Liver (tissue), 9 donors: Measurements from ENCODE around the gene GPR55. TPM values are rescaled to one million over a fixed set of nuclear protein-coding genes. Genes with fewer than 3 reads are reported as not detected.

Source experiments
- DNase-seq: peaks from one replicate; pipeline ENCODE4 v3.0.0-alpha.2; 2017; ENCODE audit warnings: low spot score
- H3K27ac ChIP-seq, 2 donors: one replicate each; pipeline ENCODE4 v1.7.0; 2013; ENCODE audit warnings: inconsistent platforms in 2 of 2, low read length in 2 of 2, control low read depth in 1 of 2, low read depth in 1 of 2, mild to moderate bottlenecking in 1 of 2
- H3K27me3 ChIP-seq, 4 donors: one replicate each; pipeline versions ENCODE4 v1.6.1 to v1.7.0; 2013; ENCODE audit warnings: low read length in 3 of 4, inconsistent platforms in 1 of 4, mild to moderate bottlenecking in 1 of 4, moderate library complexity in 1 of 4; ENCODE audit not compliant: control insufficient read depth in 4 of 4, insufficient read depth in 4 of 4
- H3K36me3 ChIP-seq, 4 donors: one replicate each; pipeline versions ENCODE4 v1.6.1 to v1.7.0; 2013; ENCODE audit warnings: low read length in 3 of 4, mild to moderate bottlenecking in 3 of 4, low read depth in 1 of 4, moderate library complexity in 1 of 4; ENCODE audit not compliant: control insufficient read depth in 4 of 4, insufficient read depth in 3 of 4
- H3K4me1 ChIP-seq, 4 donors: one replicate each; pipeline versions ENCODE4 v1.6.1 to v1.7.0; 2013; ENCODE audit warnings: low read length in 3 of 4, mild to moderate bottlenecking in 3 of 4, moderate library complexity in 1 of 4; ENCODE audit not compliant: control insufficient read depth in 4 of 4, insufficient read depth in 4 of 4
- H3K4me3 ChIP-seq, 3 donors: one replicate each; pipeline versions ENCODE4 v1.6.1 to v1.7.0; 2013; ENCODE audit warnings: low read length in 3 of 3, control low read depth in 1 of 3, low read depth in 1 of 3, mild to moderate bottlenecking in 1 of 3
- H3K9ac ChIP-seq, 2 donors: one replicate each; pipeline ENCODE4 v1.7.0; 2013; ENCODE audit warnings: low read length in 2 of 2, mild to moderate bottlenecking in 2 of 2, moderate library complexity in 2 of 2, control low read depth in 1 of 2, low read depth in 1 of 2
- H3K9me3 ChIP-seq, 4 donors: one replicate each; pipeline versions ENCODE4 v1.6.1 to v1.7.0; 2013; ENCODE audit warnings: low read length in 3 of 4; ENCODE audit not compliant: control insufficient read depth in 4 of 4
- EGR1 ChIP-seq, 2 donors: IDR thresholded peaks; 2 replicates each; pipeline ENCODE4 v1.6.1; 2016 to 2018; ENCODE audit warnings: antibody characterized with exemption in 2 of 2, low read depth in 2 of 2
- FOXA1 ChIP-seq: IDR thresholded peaks from 2 replicates; pipeline ENCODE4 v1.6.1; 2016; ENCODE audit warnings: antibody characterized with exemption
- GABPA ChIP-seq, 2 donors: IDR thresholded peaks in 1 of 2; conservative IDR thresholded peaks in 1 of 2; 2 replicates each; pipeline ENCODE4 v1.6.1; 2016; ENCODE audit warnings: antibody characterized with exemption in 2 of 2, mild to moderate bottlenecking in 1 of 2, moderate library complexity in 1 of 2
- HNF4A ChIP-seq, 2 donors: conservative IDR thresholded peaks; 2 replicates each; pipeline ENCODE4 v1.6.1; 2016; ENCODE audit warnings: antibody characterized with exemption in 2 of 2, mild to moderate bottlenecking in 2 of 2
- HNF4G ChIP-seq: IDR thresholded peaks from 2 replicates; pipeline ENCODE4 v1.6.1; 2016; ENCODE audit warnings: antibody characterized with exemption
- JUND ChIP-seq, 2 donors: IDR thresholded peaks; 2 replicates each; pipeline ENCODE4 v1.6.1; 2016; ENCODE audit warnings: antibody characterized with exemption in 2 of 2
- RAD21 ChIP-seq, 2 donors: IDR thresholded peaks; 2 replicates each; pipeline ENCODE4 v1.6.1; 2016; ENCODE audit warnings: antibody characterized with exemption in 2 of 2, mild to moderate bottlenecking in 2 of 2
- YY1 ChIP-seq: IDR thresholded peaks from 2 replicates; pipeline ENCODE4 v1.6.1; 2016; ENCODE audit warnings: antibody characterized with exemption, mild to moderate bottlenecking
- ZBTB33 ChIP-seq: IDR thresholded peaks from 2 replicates; pipeline ENCODE4 v1.6.1; 2016; ENCODE audit warnings: antibody characterized with exemption
- WGBS: extraction: QIAGEN DNeasy Blood & Tissue Kit; methylation state at CpG from one replicate; pipeline ENCODE4 v1.1.7; 2013; 5-methylcytosine and 5-hydroxymethylcytosine counted together
- polyA plus RNA-seq, 2 donors: library from polyadenylated mRNA; stranded (reverse) in 1 of 2; unstranded in 1 of 2; fragments of 200-250 nt in 1 of 2; fragments of >200 nt in 1 of 2; fragmentation: Nextera tagmentation in 1 of 2; extraction: Ambion mirVana in 1 of 2; gene quantifications; one replicate each; pipeline versions ENCODE4 v1.2.1 to v1.2.3, GENCODE V29; 2013 to 2015
- total RNA-seq, 2 donors: library from RNA; depleted of rRNA; stranded (reverse); fragments of >200 nt; gene quantifications; one replicate each; pipeline ENCODE4 v1.2.3, GENCODE V29; 2014
- TF ChIP-seq, protein P1 (sequence below): IDR thresholded peaks from 2 replicates; pipeline ENCODE4 v1.6.1; 2016; ENCODE audit warnings: antibody characterized with exemption
- TF ChIP-seq, protein P2 (sequence below): IDR thresholded peaks from 2 replicates; pipeline ENCODE4 v1.6.1; 2016; ENCODE audit warnings: antibody characterized with exemption, mild to moderate bottlenecking
- donor health status: healthy.
- donor health status: healthy.
- donor health status: healthy.
- donor health status: healthy.
- donor health status: healthy.

GPR55 gene
- total and polyA plus RNA-seq, 4 donors: 0.05 to 0.17 (median 0.10) TPM; not detected in 1

- Histone ChIP-seq H3K4me3 (no peak overlapping the region), H3K27me3 (no peaks in the 10 kb centered on the region), H3K9me3 (no peaks in the 10 kb centered on the region), H3K27ac (no peak overlapping the region), H3K36me3 (no peaks in the 10 kb centered on the region), H3K9ac (no peak overlapping the region), H3K4me1 (no peaks in the 10 kb centered on the region)
- DNase-seq: no peak
- WGBS: 91% methylated on average over 18 of the region's 18 CpGs
- TF ChIP-seq ZBTB33 (no peak), YY1 (no peak), JUND (IDR thresholded peaks at IDR 0.05) (no peak), GABPA (IDR thresholded peaks at IDR 0.05 in 1 of 2, conservative IDR thresholded peaks at IDR 0.05 in 1 of 2) (no peak), EGR1 (IDR thresholded peaks at IDR 0.05; ENCODE audit: low read depth in 2 of 2) (no peak), HNF4A (conservative IDR thresholded peaks at IDR 0.05) (no peak), FOXA1 (no peak)
- TF ChIP-seq, protein P1, sequence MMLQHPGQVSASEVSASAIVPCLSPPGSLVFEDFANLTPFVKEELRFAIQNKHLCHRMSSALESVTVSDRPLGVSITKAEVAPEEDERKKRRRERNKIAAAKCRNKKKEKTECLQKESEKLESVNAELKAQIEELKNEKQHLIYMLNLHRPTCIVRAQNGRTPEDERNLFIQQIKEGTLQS: no peak
Measured at GRCh38 chr2:230909841-230910545, 15.0 kb downstream of the GPR55 start.

- Histone ChIP-seq H3K9me3 (no peaks in the 10 kb centered on the region), H3K4me1 (no peaks in the 10 kb centered on the region), H3K27ac (no peak overlapping the region), H3K9ac (no peak overlapping the region), H3K36me3 (no peaks in the 10 kb centered on the region), H3K27me3 (no peaks in the 10 kb centered on the region), H3K4me3 (no peak overlapping the region)
- 77% methylated on average over 10 of the region's 10 CpGs for WGBS
- DNase-seq: no peak
- TF ChIP-seq YY1 (no peak), RAD21 (IDR thresholded peaks at IDR 0.05) (no peak), HNF4G (no peak)
- TF ChIP-seq, protein P2, sequence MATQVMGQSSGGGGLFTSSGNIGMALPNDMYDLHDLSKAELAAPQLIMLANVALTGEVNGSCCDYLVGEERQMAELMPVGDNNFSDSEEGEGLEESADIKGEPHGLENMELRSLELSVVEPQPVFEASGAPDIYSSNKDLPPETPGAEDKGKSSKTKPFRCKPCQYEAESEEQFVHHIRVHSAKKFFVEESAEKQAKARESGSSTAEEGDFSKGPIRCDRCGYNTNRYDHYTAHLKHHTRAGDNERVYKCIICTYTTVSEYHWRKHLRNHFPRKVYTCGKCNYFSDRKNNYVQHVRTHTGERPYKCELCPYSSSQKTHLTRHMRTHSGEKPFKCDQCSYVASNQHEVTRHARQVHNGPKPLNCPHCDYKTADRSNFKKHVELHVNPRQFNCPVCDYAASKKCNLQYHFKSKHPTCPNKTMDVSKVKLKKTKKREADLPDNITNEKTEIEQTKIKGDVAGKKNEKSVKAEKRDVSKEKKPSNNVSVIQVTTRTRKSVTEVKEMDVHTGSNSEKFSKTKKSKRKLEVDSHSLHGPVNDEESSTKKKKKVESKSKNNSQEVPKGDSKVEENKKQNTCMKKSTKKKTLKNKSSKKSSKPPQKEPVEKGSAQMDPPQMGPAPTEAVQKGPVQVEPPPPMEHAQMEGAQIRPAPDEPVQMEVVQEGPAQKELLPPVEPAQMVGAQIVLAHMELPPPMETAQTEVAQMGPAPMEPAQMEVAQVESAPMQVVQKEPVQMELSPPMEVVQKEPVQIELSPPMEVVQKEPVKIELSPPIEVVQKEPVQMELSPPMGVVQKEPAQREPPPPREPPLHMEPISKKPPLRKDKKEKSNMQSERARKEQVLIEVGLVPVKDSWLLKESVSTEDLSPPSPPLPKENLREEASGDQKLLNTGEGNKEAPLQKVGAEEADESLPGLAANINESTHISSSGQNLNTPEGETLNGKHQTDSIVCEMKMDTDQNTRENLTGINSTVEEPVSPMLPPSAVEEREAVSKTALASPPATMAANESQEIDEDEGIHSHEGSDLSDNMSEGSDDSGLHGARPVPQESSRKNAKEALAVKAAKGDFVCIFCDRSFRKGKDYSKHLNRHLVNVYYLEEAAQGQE: no peak
Measured at GRCh38 chr2:230908595-230909191, 16.3 kb downstream of the GPR55 start.
